HEK293T (cell line): Measurements from ENCODE around the gene WWTR1.

Experiments used
- ARNT ChIP-seq: fragments of 450-650 bp; IDR thresholded peaks from 2 replicates; pipeline ENCODE4 v1.6.1; 2017; ENCODE audit warnings: mild to moderate bottlenecking
- BHLHE40 ChIP-seq: fragments of 450-650 bp; IDR thresholded peaks from 2 replicates; pipeline ENCODE4 v1.6.1; 2016; ENCODE audit warnings: mild to moderate bottlenecking, moderate library complexity, borderline replicate concordance
- CTBP1 ChIP-seq: fragments of 450-650 bp; IDR thresholded peaks from 2 replicates; pipeline ENCODE4 v1.6.1; 2016; ENCODE audit warnings: borderline replicate concordance
- ELF4 ChIP-seq: fragments of 450-650 bp; IDR thresholded peaks from 2 replicates; pipeline ENCODE4 v1.6.1; 2017; ENCODE audit warnings: antibody characterized with exemption
- FOXM1 ChIP-seq: fragments of 450-650 bp; IDR thresholded peaks from 2 replicates; pipeline ENCODE4 v1.6.1; 2017; ENCODE audit warnings: mild to moderate bottlenecking, borderline replicate concordance
- L3MBTL2 ChIP-seq: fragments of 450-650 bp; conservative IDR thresholded peaks from 2 replicates; pipeline ENCODE4 v1.6.1; 2016; ENCODE audit warnings: mild to moderate bottlenecking
- NFRKB ChIP-seq: fragments of 450-650 bp; IDR thresholded peaks from 2 replicates; pipeline ENCODE4 v1.6.1; 2016; ENCODE audit warnings: mild to moderate bottlenecking, moderate library complexity
- PKNOX1 ChIP-seq: fragments of 450-650 bp; IDR thresholded peaks from 2 replicates; pipeline ENCODE4 v1.6.1; 2016
- SP1 ChIP-seq: fragments of 450-650 bp; IDR thresholded peaks from 2 replicates; pipeline ENCODE4 v1.6.1; 2017
- SUZ12 ChIP-seq: fragments of 450-650 bp; IDR thresholded peaks from 2 replicates; pipeline ENCODE4 v1.6.1; 2016; ENCODE audit warnings: mild to moderate bottlenecking
- TARDBP ChIP-seq: fragments of 450-650 bp; IDR thresholded peaks from 2 replicates; pipeline ENCODE4 v1.6.1; 2016

GRCh38 chr3:149608987-149609386 lies 48.8 kb downstream of the WWTR1 start:
- no peak for TF ChIP-seq NFRKB
- no peak for TF ChIP-seq SP1
- no peak for TF ChIP-seq CTBP1
- no peak for TF ChIP-seq TARDBP
- TF ChIP-seq SUZ12: no peak
- TF ChIP-seq BHLHE40: no peak
- no peak for TF ChIP-seq ELF4
- TF ChIP-seq PKNOX1: no peak
- TF ChIP-seq FOXM1: no peak
- TF ChIP-seq L3MBTL2: no peak
- no peak for TF ChIP-seq ARNT
